Psoas muscle (tissue), 8 donors: ENCODE data around the gene PAX6. TPM values are rescaled to one million over a fixed set of nuclear protein-coding genes. Genes with fewer than 3 reads are reported as not detected.

Experiments
- ATAC-seq, 4 donors: fragments of 200-7000 bp; cut with Tn5 transposase; one replicate each; pipeline ENCODE4 v1.9.1; 2020; ENCODE audit warnings: moderate library complexity in 3 of 4, mild to moderate bottlenecking in 2 of 4
- DNase-seq, 2 donors: peaks; one replicate each; pipeline ENCODE4 v3.0.0-alpha.2; 2020
- H3K27ac ChIP-seq: fragments of 200-600 bp; one replicate; pipeline ENCODE4 v1.8.0; 2022
- H3K27me3 ChIP-seq, 3 donors: fragments of 200-600 bp in 1 of 3; one replicate each; pipeline versions ENCODE4 v1.6.1 to v1.8.0; 2013 to 2022; ENCODE audit warnings: low read length in 2 of 3, mild to moderate bottlenecking in 2 of 3, moderate library complexity in 1 of 3; ENCODE audit not compliant: insufficient read depth in 3 of 3
- H3K36me3 ChIP-seq, 2 donors: fragments of 200-600 bp in 1 of 2; one replicate each; pipeline versions ENCODE4 v1.6.1 to v1.8.0; 2013 to 2022; ENCODE audit warnings: low read depth in 1 of 2, mild to moderate bottlenecking in 1 of 2, moderate library complexity in 1 of 2; ENCODE audit not compliant: insufficient read depth in 1 of 2
- H3K4me1 ChIP-seq: fragments of 200-600 bp; one replicate; pipeline ENCODE4 v1.8.0; 2022
- H3K4me3 ChIP-seq: fragments of 200-600 bp; one replicate; pipeline ENCODE4 v1.8.0; 2022; ENCODE audit warnings: mild to moderate bottlenecking
- H3K9me3 ChIP-seq: fragments of 200-600 bp; one replicate; pipeline ENCODE4 v1.8.0; 2022
- CTCF ChIP-seq: fragments of 200-600 bp; IDR thresholded peaks from one replicate; pipeline ENCODE4 v1.8.0; 2022; ENCODE audit warnings: antibody characterized with exemption
- WGBS, 3 donors: extraction: QIAGEN DNeasy Blood & Tissue Kit; methylation state at CpG; one replicate each; pipeline versions ENCODE4 v1.1.6 to v1.1.7; 2013; 5-methylcytosine and 5-hydroxymethylcytosine counted together
- intact Hi-C, 2 donors: fragments of 100-400 bp; cut with DNase I; formaldehyde crosslinking; loops; one replicate each; pipeline versions ENCODE4 v1.11.0 to v1.14.2; 2022
- polyA plus RNA-seq, 3 donors: library from polyadenylated mRNA; stranded (reverse); fragments of 200-250 nt; gene quantifications; one replicate each; pipeline ENCODE4 v1.2.3, GENCODE V29; 2013
- total RNA-seq, 4 donors: library from RNA; stranded (reverse); fragmentation: NEBNext Ultra II Directional in 2 of 4; extraction: Animal tissue kit (Norgen Biotek cat#: 25700) in 2 of 4; gene quantifications; one replicate each; pipeline versions ENCODE4 v1.2.1 to v1.2.4, GENCODE V29; 2021 to 2023
- donor health status: healthy with polysubstance abuse.
- donor health status: DM: no; HTN: no; CAD: no; lungs with moderate emphysema.
- donor health status: Bipolar disorder and iron deficiency.
- donor health status: healthy.
- donor health status: DM: yes; HTN: yes; CAD: no.
- donor health status: DM: no; HTN: no; CAD: no.
- donor health status: DM: no; HTN: no; CAD: no.
- donor health status: DM: yes; HTN: yes; CAD: no.

The PAX6 gene
- total and polyA plus RNA-seq, 7 donors: 0.75 TPM; not detected in 6

GRCh38 chr11:31821235-31821764 is 10.2 kb upstream of the PAX6 start:
- intact Hi-C loops: no loop called here
- H3K9me3 ChIP-seq: no peaks in the 10 kb centered on the region
- H3K4me1 ChIP-seq: peaks cover 18% of the 10 kb centered on the region
- DNase-seq (no peak), ATAC-seq (no peak)
- WGBS, 3 donors: 18 to 27% (median 27%) methylated on average over 5 of the region's 5 CpGs
- no peak overlapping the region for H3K27ac ChIP-seq
- no peak overlapping the region for H3K4me3 ChIP-seq
- no peak for TF ChIP-seq CTCF
- peaks cover 0 to 100% (median 78%) of the 10 kb centered on the region in 3 donors for H3K27me3 ChIP-seq
- no peaks in the 10 kb centered on the region for H3K36me3 ChIP-seq

- 11 to 16% (median 16%) methylated on average over 15 of the region's 15 CpGs for WGBS, 3 donors
- Histone ChIP-seq H3K36me3 (no peaks in the 10 kb centered on the region), H3K4me1 (peaks cover 26% of the 10 kb centered on the region), H3K27ac (no peak overlapping the region), H3K4me3 (no peak overlapping the region), H3K27me3 (peaks cover 0 to 100% (median 79%) of the 10 kb centered on the region in 3 donors), H3K9me3 (no peaks in the 10 kb centered on the region)
- no peak for ATAC-seq
- intact Hi-C loops: no loop called here
- no peak for DNase-seq
- TF ChIP-seq CTCF: no peak
Observed at GRCh38 chr11:31820438-31820818, 9.3 kb upstream of the PAX6 start.

- Histone ChIP-seq H3K4me3 (no peak overlapping the region), H3K9me3 (no peaks in the 10 kb centered on the region), H3K36me3 (no peaks in the 10 kb centered on the region), H3K27me3 (peaks cover 0 to 100% (median 80%) of the 10 kb centered on the region in 3 donors), H3K27ac (no peak overlapping the region), H3K4me1 (peaks cover 27% of the 10 kb centered on the region)
- ATAC-seq (no peak), DNase-seq (no peak)
- intact Hi-C loops: no loop called here
- no peak for TF ChIP-seq CTCF
- 27 to 37% (median 33%) methylated on average over 52 to 55 of the region's 55 CpGs for WGBS, 3 donors
Observed at GRCh38 chr11:31819621-31820437, 8.7 kb upstream of the PAX6 start.

GRCh38 chr11:31818874-31819331 is 7.8 kb upstream of the PAX6 start:
- no peak overlapping the region for H3K4me3 ChIP-seq
- no peak for TF ChIP-seq CTCF
- no peaks in the 10 kb centered on the region for H3K9me3 ChIP-seq
- H3K4me1 ChIP-seq: peaks cover 31% of the 10 kb centered on the region
- intact Hi-C loops: no loop called here
- peaks cover 0 to 100% (median 84%) of the 10 kb centered on the region in 3 donors for H3K27me3 ChIP-seq
- DNase-seq: no peak
- WGBS, 3 donors: 15 to 20% (median 17%) methylated on average over 26 of the region's 26 CpGs
- H3K27ac ChIP-seq: no peak overlapping the region
- no peaks in the 10 kb centered on the region for H3K36me3 ChIP-seq
- no peak for ATAC-seq
